WTC11 (cell line): ENCODE results near the gene UNC93B1. TPM values are rescaled to one million over a fixed set of nuclear protein-coding genes. Genes with fewer than 3 reads are reported as not detected.

Experiments used
- ATAC-seq: fragments of 200-7000 bp; cut with Tn5 transposase; 2 replicates; pipeline ENCODE4 v1.10.0; 2021; ENCODE audit warnings: mild to moderate bottlenecking, moderate library complexity
- CTCF ChIA-PET: fragments of 300-600 bp; sonication (Branson Sonifier 250); formaldehyde crosslinking; loops from one replicate; lab custom pipeline; 2021; ENCODE audit warnings: antibody characterized with exemption; lab: Charles Lee
- POLR2A ChIA-PET: fragments of 350-600 bp; sonication (Branson Sonifier 250); formaldehyde crosslinking; loops from one replicate; lab custom pipeline; 2021; ENCODE audit warnings: antibody characterized with exemption; lab: Charles Lee
- DNase-seq: peaks from one replicate; pipeline ENCODE4 v3.0.0; 2021; ENCODE audit warnings: low spot score
- H3K27ac Mint-ChIP-seq: 2 replicates; pipeline ENCODE4 v1.8.0; 2021; ENCODE audit warnings: mixed read lengths
- H3K27me3 Mint-ChIP-seq: 2 replicates; pipeline ENCODE4 v1.8.0; 2021; ENCODE audit warnings: low read depth, mild to moderate bottlenecking, moderate library complexity, mixed read lengths
- H3K36me3 Mint-ChIP-seq: 2 replicates; pipeline ENCODE4 v1.8.0; 2021; ENCODE audit warnings: mixed read lengths
- H3K4me1 Mint-ChIP-seq: 2 replicates; pipeline ENCODE4 v1.8.0; 2022; ENCODE audit warnings: mixed read lengths
- H3K4me3 Mint-ChIP-seq: 2 replicates; pipeline ENCODE4 v1.8.0; 2021; ENCODE audit warnings: mild to moderate bottlenecking, moderate library complexity, mixed read lengths
- H3K9me3 Mint-ChIP-seq: 2 replicates; pipeline ENCODE4 v1.8.0; 2021; ENCODE audit warnings: mixed read lengths
- ATF2 ChIP-seq: sonication (generic); formaldehyde crosslinking; IDR thresholded peaks from 2 replicates; pipeline ENCODE4 v1.8.1; 2022; ENCODE audit warnings: low read depth, missing genetic modification reagents, borderline replicate concordance
- ATF6 ChIP-seq: sonication (generic); formaldehyde crosslinking; IDR thresholded peaks from 2 replicates; pipeline ENCODE4 v1.8.1; 2023; ENCODE audit warnings: mild to moderate bottlenecking, missing genetic modification reagents
- E2F5 ChIP-seq: sonication (generic); formaldehyde crosslinking; IDR thresholded peaks from 2 replicates; pipeline ENCODE4 v1.8.1; 2022; ENCODE audit warnings: mild to moderate bottlenecking, moderate library complexity, missing genetic modification reagents
- ESRRA ChIP-seq: sonication (generic); formaldehyde crosslinking; IDR thresholded peaks from 2 replicates; pipeline ENCODE4 v1.8.1; 2022; ENCODE audit warnings: mild to moderate bottlenecking, missing genetic modification reagents, borderline replicate concordance
- GABPB1 ChIP-seq: sonication (generic); formaldehyde crosslinking; IDR thresholded peaks from 2 replicates; pipeline ENCODE4 v1.8.1; 2023; ENCODE audit warnings: mild to moderate bottlenecking, missing genetic modification reagents
- GTF2I ChIP-seq: fragments of 250-450 bp; sonication (Bioruptor Pico); conservative IDR thresholded peaks from 2 replicates; pipeline ENCODE4 v1.4.0; 2021; ENCODE audit warnings: mild to moderate bottlenecking
- HMGXB4 ChIP-seq: sonication (generic); formaldehyde crosslinking; IDR thresholded peaks from 2 replicates; pipeline ENCODE4 v1.8.1; 2023; ENCODE audit warnings: mild to moderate bottlenecking, moderate library complexity, missing genetic modification reagents
- MAX ChIP-seq: sonication (generic); formaldehyde crosslinking; IDR thresholded peaks from 2 replicates; pipeline ENCODE4 v1.8.0; 2022; ENCODE audit warnings: mild to moderate bottlenecking, missing genetic modification reagents
- SP1 ChIP-seq: sonication (generic); formaldehyde crosslinking; conservative IDR thresholded peaks from 2 replicates; pipeline ENCODE4 v1.8.1; 2022; ENCODE audit warnings: missing genetic modification reagents
- TEAD1 ChIP-seq: sonication (generic); formaldehyde crosslinking; IDR thresholded peaks from 2 replicates; pipeline ENCODE4 v1.8.0; 2022; ENCODE audit warnings: mild to moderate bottlenecking, missing genetic modification reagents
- ZNF263 ChIP-seq: sonication (generic); formaldehyde crosslinking; IDR thresholded peaks from 2 replicates; pipeline ENCODE4 v1.8.1; 2022; ENCODE audit warnings: low read depth, mild to moderate bottlenecking, moderate library complexity, missing genetic modification reagents
- ZNF416 ChIP-seq: fragments of 250-450 bp; sonication (Bioruptor Pico); IDR thresholded peaks from 2 replicates; pipeline ENCODE4 v1.9.0; 2021; ENCODE audit warnings: mild to moderate bottlenecking, inconsistent platforms
- ZNF423 ChIP-seq: fragments of 250-450 bp; sonication (Bioruptor Pico); IDR thresholded peaks from 2 replicates; pipeline ENCODE4 v2.1.2; 2022; ENCODE audit warnings: mild to moderate bottlenecking, moderate library complexity
- total RNA-seq: library from RNA; stranded (reverse); gene quantifications from 3 replicates; pipeline ENCODE4 v1.2.3, GENCODE V29; 2021

The UNC93B1 gene
- total RNA-seq, 1 experiment from 2014 or later, result 27.9 TPM

- peak; percentile 86 for TF ChIP-seq E2F5 (CRISPR knock-in tag)
- peak; percentile 97 for TF ChIP-seq GTF2I (CRISPR knock-in tag)
- TF ChIP-seq TEAD1 (CRISPR knock-in tag), result no peak
- TF ChIP-seq ATF2 (CRISPR knock-in tag), result 0 out of 2 replicates have a peak, but pooled peaks have one; percentile 26
- TF ChIP-seq ZNF423 (CRISPR knock-in tag), result peak; percentile 16; the same call in 1 of the 2 replicates
- TF ChIP-seq HMGXB4, result 0 out of 2 replicates have a peak, but pooled peaks have one; percentile 73
- TF ChIP-seq SP1 (CRISPR knock-in tag), result peak; percentile 56; the same call in 1 of the 2 replicates
- TF ChIP-seq ZNF263 (CRISPR knock-in tag), result no peak
- peaks cover 5% of the 10 kb centered on the region for H3K36me3 Mint-ChIP-seq
Measured at GRCh38 chr11:68038718-68039525, 35.0 kb upstream of the UNC93B1 start, which contains the start of gene TCIRG1. TSS of gene TCIRG1 (plus strand) at chr11:68039025. CDS start at chr11:68041272, 2,247 bp downstream.

GRCh38 chr11:68038226-68038717, 34.4 kb upstream of the UNC93B1 start:
- peak overlapping the region; percentile 55 for H3K4me3 Mint-ChIP-seq
- no peak for ATAC-seq
- POLR2A ChIA-PET, result interaction anchor here (0.5 kb wide), 1 partner anchor 15 kb away, joined by 3 read pairs; no protein-coding TSS in a partner anchor

More at GRCh38 chr11:68038718-68039525, 35.0 kb upstream of the UNC93B1 start, which contains the start of gene TCIRG1:
- ATAC-seq (peak; percentile 70), DNase-seq (peak; percentile 73)
- POLR2A ChIA-PET, result interaction anchor here (1.8 kb wide), 1 partner anchor 89 kb away, joined by 4 read pairs; no protein-coding TSS in a partner anchor
- CTCF ChIA-PET, result interaction anchor here (0.8 to 3.1 kb wide), 5 partner anchors 17 to 168 kb away, joined by 3 to 11 read pairs (median 3); partner anchors contain the start of gene ALDH3B1
- Mint-ChIP-seq H3K9me3 (no peaks in the 10 kb centered on the region), H3K4me1 (peaks cover 15% of the 10 kb centered on the region), H3K4me3 (peak within 1 kb of the TSS; percentile 55), H3K27me3 (no peaks in the 10 kb centered on the region), H3K27ac (peak within 1 kb of the TSS; percentile 84; the same call in 1 of the 2 replicates)

More at GRCh38 chr11:68038226-68038717, 34.4 kb upstream of the UNC93B1 start:
- Mint-ChIP-seq H3K27ac (no peak overlapping the region), H3K27me3 (no peaks in the 10 kb centered on the region), H3K4me1 (peaks cover 15% of the 10 kb centered on the region), H3K36me3 (peaks cover 9% of the 10 kb centered on the region), H3K9me3 (no peaks in the 10 kb centered on the region)
- CTCF ChIA-PET, result interaction anchor here (0.9 to 3.1 kb wide), 6 partner anchors 14 to 168 kb away, joined by 3 to 11 read pairs (median 4); partner anchors contain the start of gene ALDH3B1
- no peak for TF ChIP-seq MAX (CRISPR knock-in tag)
- 0 out of 2 replicates have a peak, but pooled peaks have one; percentile 23 for TF ChIP-seq ZNF416 (CRISPR knock-in tag)
- TF ChIP-seq ESRRA (CRISPR knock-in tag), result 0 out of 2 replicates have a peak, but pooled peaks have one; percentile 43
- TF ChIP-seq ATF6, result 0 out of 2 replicates have a peak, but pooled peaks have one; percentile 10
- TF ChIP-seq GABPB1, result peak; percentile 70; the same call in 1 of the 2 replicates
- DNase-seq, result no peak
